KOPT-K1 (cell line): Measurements from ENCODE around the gene ARL5B.

ENCODE experiments used
- H3K27ac ChIP-seq: fragments of 200-600 bp; sonication (generic); 2 replicates; pipeline ENCODE4 v1.5.1; 2016; ENCODE audit warnings: antibody characterized with exemption, mild to moderate bottlenecking, low read depth, low read length; ENCODE audit not compliant: poor library complexity, severe bottlenecking
- H3K36me3 ChIP-seq: fragments of 200-600 bp; sonication (generic); 2 replicates; pipeline ENCODE4 v1.5.1; 2017; ENCODE audit warnings: antibody characterized with exemption, mild to moderate bottlenecking, low read length, moderate library complexity; ENCODE audit not compliant: insufficient read depth
- H3K9me3 ChIP-seq: fragments of 200-600 bp; sonication (generic); 2 replicates; pipeline ENCODE4 v1.5.1; 2017; ENCODE audit warnings: antibody characterized with exemption, low read length, mild to moderate bottlenecking; ENCODE audit not compliant: insufficient read depth, poor library complexity, severe bottlenecking

Gene ARL5B

GRCh38 chr10:18719811-18720210, 60.6 kb downstream of the ARL5B start:
- Histone ChIP-seq H3K9me3 (no peaks in the 10 kb centered on the region), H3K27ac (no peak overlapping the region), H3K36me3 (no peaks in the 10 kb centered on the region)

GRCh38 chr10:18721067-18721466, 61.8 kb downstream of the ARL5B start:
- Histone ChIP-seq H3K36me3 (no peaks in the 10 kb centered on the region), H3K9me3 (no peaks in the 10 kb centered on the region), H3K27ac (no peak overlapping the region)

- H3K36me3 ChIP-seq, result no peaks in the 10 kb centered on the region
- no peaks in the 10 kb centered on the region for H3K9me3 ChIP-seq
- H3K27ac ChIP-seq, result no peak overlapping the region
These were observed 64.6 kb downstream of the ARL5B start for GRCh38 chr10:18723801-18724200.
